ENCODE results near the gene PRH2. TPM values are rescaled to one million over a fixed set of nuclear protein-coding genes. Genes with fewer than 3 reads are reported as not detected.

The PRH2 gene
- total RNA-seq, 2 experiments from 2014 or later = not detected

DNA sequence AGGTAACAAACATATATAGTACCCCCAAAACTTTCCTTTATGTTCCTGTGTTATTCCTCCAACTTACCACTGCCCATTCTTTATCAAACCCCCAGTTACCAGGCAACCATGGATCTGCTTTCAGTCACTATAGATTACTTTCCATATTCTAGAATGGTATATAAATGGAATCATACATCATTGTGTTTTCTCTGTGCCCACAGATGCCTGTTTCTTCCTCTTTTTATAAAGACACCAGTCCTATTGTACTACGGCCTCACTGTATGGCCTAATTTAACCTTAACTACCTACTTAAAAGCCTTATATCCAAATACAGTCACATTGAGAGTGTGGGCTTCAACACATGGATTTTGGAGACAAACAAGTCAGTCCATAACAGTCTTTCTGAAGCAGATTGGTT, 7.5 kb downstream of the PRH2 start:
- Mint-ChIP-seq H3K4me1 (ENCODE audit: low read depth) (peaks cover under 1% of the 10 kb centered on the region), H3K9me3 (ENCODE audit: insufficient read depth) (no peaks in the 10 kb centered on the region), H3K36me3 (ENCODE audit: low read depth) (no peaks in the 10 kb centered on the region), H3K4me3 (no peak overlapping the region), H3K27me3 (ENCODE audit: low read depth) (no peaks in the 10 kb centered on the region), H3K27ac (no peak overlapping the region)
- DNase-seq = no peak
- POLR2A ChIA-PET = no interaction called here
- CTCF ChIA-PET = no interaction called here
- no peak for ATAC-seq

DNA sequence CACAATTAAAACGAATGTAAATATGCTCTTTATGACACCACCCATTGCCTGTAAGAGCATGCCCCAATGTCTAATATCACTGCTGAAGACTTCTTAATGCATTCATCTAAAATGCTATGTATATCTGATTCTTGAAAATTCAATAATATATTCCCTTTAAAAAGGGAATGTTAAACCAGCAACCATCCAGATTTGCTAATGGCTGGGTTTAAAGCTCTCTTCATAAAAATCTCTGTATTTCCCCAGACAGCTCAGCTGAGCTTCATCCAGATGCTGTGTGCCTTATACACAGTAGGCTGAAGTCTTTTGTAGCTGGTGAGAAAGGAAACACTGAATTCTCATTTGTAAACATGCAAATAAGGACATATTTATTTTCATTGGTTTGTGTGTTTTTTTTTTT, 10.1 kb downstream of the PRH2 start, which contains the start of gene TAS2R14:
TSS of gene TAS2R14 (minus strand) at position 101 of the 400 bp plus-strand sequence. CDS start at position 45, 56 bp downstream.
- no peak within 1 kb of the TSS for H3K27ac Mint-ChIP-seq
- peaks cover 14% of the 10 kb centered on the region for H3K4me1 Mint-ChIP-seq (ENCODE audit: low read depth)
- CTCF ChIA-PET = no interaction called here
- POLR2A ChIA-PET = no interaction called here
- ATAC-seq = no peak
- no peaks in the 10 kb centered on the region for H3K36me3 Mint-ChIP-seq (ENCODE audit: low read depth)
- H3K27me3 Mint-ChIP-seq (ENCODE audit: low read depth) = no peaks in the 10 kb centered on the region
- DNase-seq = no peak
- H3K9me3 Mint-ChIP-seq (ENCODE audit: insufficient read depth) = no peaks in the 10 kb centered on the region
- no peak within 1 kb of the TSS for H3K4me3 Mint-ChIP-seq

DNA sequence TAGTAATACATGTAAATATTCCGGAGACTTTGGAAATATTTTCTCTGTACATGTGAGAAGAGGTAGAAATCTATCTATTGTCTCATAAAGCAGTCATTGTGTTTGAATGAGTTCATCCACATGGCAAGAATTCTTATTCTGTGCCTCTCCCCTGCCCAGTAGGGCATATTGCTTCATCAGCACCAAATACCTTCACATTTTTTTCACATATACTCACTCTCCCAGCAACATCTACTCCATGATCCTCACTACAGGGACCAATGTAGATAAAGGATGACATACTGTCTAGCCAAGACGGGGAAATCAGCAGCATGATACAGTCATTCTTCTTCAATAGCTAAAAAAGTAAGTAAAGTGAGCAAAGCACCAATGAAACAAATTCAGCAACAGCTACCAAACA, 11.4 kb downstream of the PRH2 start:
- ATAC-seq (no peak), DNase-seq (no peak)
- no peaks in the 10 kb centered on the region for H3K27me3 Mint-ChIP-seq (ENCODE audit: low read depth)
- peaks cover 14% of the 10 kb centered on the region for H3K4me1 Mint-ChIP-seq (ENCODE audit: low read depth)
- no peak overlapping the region for H3K4me3 Mint-ChIP-seq
- no peak overlapping the region for H3K27ac Mint-ChIP-seq
- peaks cover 4% of the 10 kb centered on the region for H3K36me3 Mint-ChIP-seq (ENCODE audit: low read depth)
- ChIA-PET POLR2A (no interaction called here), CTCF (no interaction called here)
- H3K9me3 Mint-ChIP-seq (ENCODE audit: insufficient read depth) = no peaks in the 10 kb centered on the region

DNA sequence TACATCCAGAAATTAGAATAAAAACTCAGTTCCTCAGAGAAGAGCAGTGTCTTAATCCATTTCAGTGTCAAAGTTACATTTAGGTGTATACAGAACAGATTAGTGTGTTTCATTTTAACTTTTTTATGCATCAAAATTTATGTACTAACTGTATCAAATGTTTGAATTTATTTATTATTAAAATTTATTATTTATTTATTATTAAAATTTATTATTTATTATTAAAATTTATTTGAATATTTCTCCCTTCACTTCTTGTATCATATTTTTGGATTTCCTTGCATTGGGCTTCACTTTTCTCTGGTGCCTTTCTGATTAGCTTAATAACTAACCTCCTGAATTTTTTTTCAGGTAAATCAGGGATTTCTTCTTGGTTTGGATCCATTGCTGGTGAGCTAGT, 12.3 kb downstream of the PRH2 start:
- ChIA-PET CTCF (no interaction called here), POLR2A (interaction anchor here (1.1 kb wide), 1 partner anchor 218 kb away, joined by 3 read pairs; no protein-coding TSS in a partner anchor)
- no peak overlapping the region for H3K4me3 Mint-ChIP-seq
- peaks cover 2% of the 10 kb centered on the region for H3K9me3 Mint-ChIP-seq (ENCODE audit: insufficient read depth)
- ATAC-seq = no peak
- DNase-seq = no peak
- peaks cover 14% of the 10 kb centered on the region for H3K4me1 Mint-ChIP-seq (ENCODE audit: low read depth)
- peaks cover 5% of the 10 kb centered on the region for H3K36me3 Mint-ChIP-seq (ENCODE audit: low read depth)
- no peak overlapping the region for H3K27ac Mint-ChIP-seq
- no peaks in the 10 kb centered on the region for H3K27me3 Mint-ChIP-seq (ENCODE audit: low read depth)

DNA sequence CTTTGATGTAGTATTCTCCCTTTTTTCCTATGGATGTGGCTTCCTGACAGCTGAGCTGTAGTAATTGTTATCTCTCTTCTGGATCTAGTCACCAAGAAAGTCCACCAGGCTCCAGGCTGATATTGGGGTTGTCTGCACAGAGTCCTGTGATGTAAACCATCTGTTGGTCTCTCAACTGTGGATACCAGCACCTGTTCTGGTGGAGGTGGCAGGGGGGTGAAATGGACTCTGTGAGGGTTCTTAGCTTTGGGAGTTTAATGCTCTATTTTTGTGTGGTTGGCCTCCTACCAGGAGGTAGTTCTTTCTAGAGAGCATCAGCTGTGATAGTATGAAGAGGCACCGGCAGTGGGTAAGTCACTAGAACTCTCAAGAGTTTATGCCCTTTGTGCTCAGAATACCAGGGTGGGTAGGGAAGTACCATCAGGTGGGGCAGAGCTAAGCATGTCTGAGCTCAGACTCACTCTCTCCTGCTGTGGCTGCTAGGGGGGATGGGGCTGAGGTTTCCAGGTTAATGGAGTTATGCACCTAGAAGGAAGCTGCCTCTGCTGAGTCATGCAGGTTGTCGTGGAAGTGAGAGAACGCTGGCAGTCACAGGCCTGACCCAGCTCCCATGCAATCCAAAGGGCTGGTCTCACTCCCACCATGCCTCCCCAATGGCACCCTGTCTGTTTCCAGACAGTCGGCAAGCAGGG, 13.0 kb downstream of the PRH2 start:
- peaks cover 14% of the 10 kb centered on the region for H3K4me1 Mint-ChIP-seq (ENCODE audit: low read depth)
- no peaks in the 10 kb centered on the region for H3K27me3 Mint-ChIP-seq (ENCODE audit: low read depth)
- ChIA-PET POLR2A (interaction anchor here (1.1 kb wide), 1 partner anchor 218 kb away, joined by 3 read pairs; no protein-coding TSS in a partner anchor), CTCF (no interaction called here)
- H3K36me3 Mint-ChIP-seq (ENCODE audit: low read depth) = peaks cover 7% of the 10 kb centered on the region
- H3K4me3 Mint-ChIP-seq = no peak overlapping the region
- ATAC-seq (peak; percentile 42), DNase-seq (peak; percentile 22)
- H3K9me3 Mint-ChIP-seq (ENCODE audit: insufficient read depth) = peaks cover 9% of the 10 kb centered on the region
- H3K27ac Mint-ChIP-seq = no peak overlapping the region

DNA sequence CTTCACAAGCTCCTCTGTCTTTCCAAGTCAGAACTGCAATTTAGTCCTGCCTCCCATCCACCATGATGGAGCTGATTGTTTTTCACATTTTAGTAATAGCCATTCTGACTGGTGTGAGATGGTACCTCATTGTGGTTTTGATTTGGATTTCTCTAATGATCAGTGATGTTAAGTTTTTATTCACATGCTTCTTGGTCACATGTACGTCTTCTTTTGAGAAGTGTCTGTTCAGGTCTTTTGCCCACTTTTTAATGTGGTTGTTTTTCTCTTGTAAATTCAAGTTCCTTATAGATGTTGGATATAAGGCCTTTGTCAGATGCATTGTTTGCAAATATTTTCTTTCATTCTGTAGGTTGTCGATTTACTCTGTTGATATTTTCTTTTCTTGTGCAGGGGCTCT, 14.1 kb downstream of the PRH2 start:
- POLR2A ChIA-PET = no interaction called here
- CTCF ChIA-PET = interaction anchor here (0.6 kb wide), 1 partner anchor 181 kb away, joined by 4 read pairs; no protein-coding TSS in a partner anchor
- peaks cover 14% of the 10 kb centered on the region for H3K4me1 Mint-ChIP-seq (ENCODE audit: low read depth)
- H3K9me3 Mint-ChIP-seq (ENCODE audit: insufficient read depth) = peaks cover 19% of the 10 kb centered on the region
- ATAC-seq (no peak), DNase-seq (no peak)
- no peaks in the 10 kb centered on the region for H3K27me3 Mint-ChIP-seq (ENCODE audit: low read depth)
- peaks cover 11% of the 10 kb centered on the region for H3K36me3 Mint-ChIP-seq (ENCODE audit: low read depth)
- no peak overlapping the region for H3K27ac Mint-ChIP-seq
- H3K4me3 Mint-ChIP-seq = no peak overlapping the region

DNA sequence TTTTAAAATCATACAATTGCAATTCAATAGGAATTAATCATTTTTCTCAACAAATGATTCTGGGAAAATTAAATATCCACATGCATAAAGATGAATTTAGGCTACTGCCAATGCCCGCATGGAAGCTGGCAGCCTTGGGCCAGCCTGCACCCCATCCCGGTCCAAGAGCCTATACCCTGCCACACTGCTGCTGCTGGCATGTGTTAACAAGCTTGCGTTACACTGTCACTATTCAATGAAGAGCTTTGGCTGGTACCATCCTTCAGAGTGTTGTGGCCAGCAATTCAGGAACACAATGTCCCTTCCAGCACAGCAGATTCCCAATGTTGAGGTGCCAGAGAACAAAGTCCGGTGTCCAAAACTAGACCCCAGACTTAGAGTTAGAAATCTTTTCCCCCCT, 23.6 kb downstream of the PRH2 start:
- Mint-ChIP-seq H3K9me3 (ENCODE audit: insufficient read depth) (peaks cover 40% of the 10 kb centered on the region), H3K27me3 (ENCODE audit: low read depth) (no peaks in the 10 kb centered on the region), H3K27ac (no peak overlapping the region), H3K36me3 (ENCODE audit: low read depth) (peaks cover 41% of the 10 kb centered on the region), H3K4me3 (no peak overlapping the region), H3K4me1 (ENCODE audit: low read depth) (peaks cover 20% of the 10 kb centered on the region)
- ATAC-seq (no peak), DNase-seq (no peak)
- POLR2A ChIA-PET = no interaction called here
- CTCF ChIA-PET = no interaction called here

DNA sequence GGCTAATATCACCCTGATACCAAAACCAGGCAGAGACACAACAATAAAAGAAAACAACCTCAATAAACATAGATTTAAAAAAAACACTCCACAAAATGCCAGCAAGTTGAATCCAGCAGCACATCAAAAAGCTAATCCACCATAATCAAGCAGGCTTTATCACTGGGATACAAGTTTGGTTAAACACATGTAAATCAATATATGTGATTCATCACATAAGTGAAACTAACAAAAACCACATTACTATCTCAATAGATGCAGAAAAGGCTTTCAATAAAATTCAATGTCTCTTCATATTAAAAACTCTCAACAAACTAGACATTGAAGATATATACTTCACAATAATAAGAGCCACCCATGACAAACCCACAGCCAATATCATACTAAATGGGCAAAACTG, 27.0 kb downstream of the PRH2 start:
- H3K27me3 Mint-ChIP-seq (ENCODE audit: low read depth) = no peaks in the 10 kb centered on the region
- H3K9me3 Mint-ChIP-seq (ENCODE audit: insufficient read depth) = peaks cover 25% of the 10 kb centered on the region
- CTCF ChIA-PET = no interaction called here
- POLR2A ChIA-PET = no interaction called here
- no peak overlapping the region for H3K4me3 Mint-ChIP-seq
- DNase-seq (no peak), ATAC-seq (no peak)
- H3K4me1 Mint-ChIP-seq (ENCODE audit: low read depth) = peaks cover 33% of the 10 kb centered on the region
- no peak overlapping the region for H3K27ac Mint-ChIP-seq
- peaks cover 27% of the 10 kb centered on the region for H3K36me3 Mint-ChIP-seq (ENCODE audit: low read depth)

DNA sequence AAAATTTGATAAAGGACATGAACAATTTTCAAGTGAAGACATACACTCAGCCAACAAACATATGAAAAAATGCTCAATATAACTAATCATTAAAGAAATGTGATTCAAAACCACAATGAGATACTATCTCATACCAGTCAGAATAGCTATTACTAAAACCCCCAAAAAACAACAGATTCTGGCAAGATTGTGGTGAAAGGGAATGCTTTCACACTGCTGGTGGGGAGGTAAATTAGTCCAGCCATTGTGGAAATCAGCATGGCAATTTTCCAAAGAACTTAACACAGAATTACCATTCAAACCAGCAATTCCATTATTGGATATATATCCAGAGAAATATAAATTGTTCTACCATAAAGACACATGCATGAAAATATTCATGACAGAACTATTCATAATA, 28.7 kb downstream of the PRH2 start:
- no peak overlapping the region for H3K27ac Mint-ChIP-seq

DNA sequence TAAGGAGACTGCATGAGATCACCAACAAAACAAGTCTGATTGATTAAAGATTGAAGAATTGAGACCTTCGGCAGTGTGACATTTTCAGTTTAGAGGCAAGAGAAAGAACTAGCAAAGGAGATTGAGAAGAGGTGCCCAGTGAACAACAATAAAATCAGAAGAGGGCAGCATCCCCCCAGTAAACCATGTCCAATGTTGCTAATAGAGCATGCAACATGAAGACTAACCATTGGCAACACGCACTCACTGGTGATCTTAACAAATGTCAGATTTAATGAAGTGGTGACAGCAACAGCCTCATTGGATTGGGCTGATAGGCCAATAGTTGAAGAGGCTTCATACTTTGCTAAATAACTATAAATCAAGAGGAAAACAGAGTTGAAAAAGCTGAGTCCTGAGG, 30.8 kb downstream of the PRH2 start:
- CTCF ChIA-PET = interaction anchor here (0.7 kb wide), 1 partner anchor 111 kb away, joined by 3 read pairs; the partner anchor contains the start of gene PRR4
- ATAC-seq (no peak), DNase-seq (peak; percentile 23)
- H3K36me3 Mint-ChIP-seq (ENCODE audit: low read depth) = peaks cover 22% of the 10 kb centered on the region
- no peak overlapping the region for H3K27ac Mint-ChIP-seq
- peaks cover 12% of the 10 kb centered on the region for H3K9me3 Mint-ChIP-seq (ENCODE audit: insufficient read depth)
- H3K4me3 Mint-ChIP-seq = no peak overlapping the region
- no peaks in the 10 kb centered on the region for H3K27me3 Mint-ChIP-seq (ENCODE audit: low read depth)
- peaks cover 29% of the 10 kb centered on the region for H3K4me1 Mint-ChIP-seq (ENCODE audit: low read depth)
- POLR2A ChIA-PET = no interaction called here

More for the DNA sequence above, 28.7 kb downstream of the PRH2 start:
- H3K27me3 Mint-ChIP-seq (ENCODE audit: low read depth) = no peaks in the 10 kb centered on the region
- DNase-seq (no peak), ATAC-seq (no peak)
- CTCF ChIA-PET = no interaction called here
- no peak overlapping the region for H3K4me3 Mint-ChIP-seq
- peaks cover 24% of the 10 kb centered on the region for H3K9me3 Mint-ChIP-seq (ENCODE audit: insufficient read depth)
- H3K4me1 Mint-ChIP-seq (ENCODE audit: low read depth) = peaks cover 35% of the 10 kb centered on the region
- POLR2A ChIA-PET = no interaction called here
- H3K36me3 Mint-ChIP-seq (ENCODE audit: low read depth) = peaks cover 24% of the 10 kb centered on the region

DNA sequence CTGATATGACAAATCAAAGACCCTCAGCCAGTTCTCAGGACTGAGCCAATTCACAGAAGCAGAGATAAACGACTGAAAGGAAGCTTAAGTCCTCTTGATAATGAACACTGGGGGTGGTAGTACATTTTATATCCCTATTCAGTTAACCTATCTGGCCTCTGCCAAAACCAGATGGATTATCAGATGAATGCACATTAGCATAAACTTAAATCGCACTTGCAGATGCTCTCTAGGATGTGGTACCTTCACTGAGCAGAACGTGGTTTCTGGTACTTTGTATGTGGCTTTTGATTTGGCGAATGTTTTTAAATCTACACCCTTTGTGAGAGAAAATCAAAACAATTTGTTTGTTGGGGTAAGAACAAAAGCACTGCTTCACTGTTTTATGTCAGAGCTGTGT, 31.2 kb downstream of the PRH2 start:
- DNase-seq (peak; percentile 37), ATAC-seq (peak; percentile 51)
- no peak overlapping the region for H3K27ac Mint-ChIP-seq
- H3K36me3 Mint-ChIP-seq (ENCODE audit: low read depth) = peaks cover 19% of the 10 kb centered on the region
- CTCF ChIA-PET = interaction anchor here (0.7 kb wide), 1 partner anchor 111 kb away, joined by 3 read pairs; the partner anchor contains the start of gene PRR4
- peaks cover 29% of the 10 kb centered on the region for H3K4me1 Mint-ChIP-seq (ENCODE audit: low read depth)
- POLR2A ChIA-PET = interaction anchor here (1.0 kb wide), 1 partner anchor 211 kb away, joined by 3 read pairs; the partner anchor contains the start of gene SMIM10L1
- no peaks in the 10 kb centered on the region for H3K27me3 Mint-ChIP-seq (ENCODE audit: low read depth)
- H3K9me3 Mint-ChIP-seq (ENCODE audit: insufficient read depth) = peaks cover 9% of the 10 kb centered on the region
- H3K4me3 Mint-ChIP-seq = no peak overlapping the region

DNA sequence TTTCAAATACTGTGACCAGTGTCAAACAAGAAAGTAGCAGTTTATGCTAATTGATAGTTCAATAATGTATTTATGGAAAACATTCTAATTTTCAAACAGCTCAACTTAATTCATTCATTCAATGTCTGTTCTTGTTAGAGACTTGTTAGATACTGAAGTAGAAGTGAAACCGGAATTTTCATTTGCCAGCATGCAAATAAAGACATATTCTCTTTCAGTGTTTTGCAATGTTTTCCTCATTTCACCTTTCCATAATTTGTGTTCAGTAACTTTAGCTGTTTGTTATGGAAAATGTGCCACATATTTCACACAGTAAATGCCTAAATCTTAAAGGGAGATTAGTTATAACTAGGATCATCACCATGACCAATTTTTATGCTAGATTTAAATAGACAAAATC, 36.4 kb downstream of the PRH2 start:
- DNase-seq (no peak), ATAC-seq (no peak)
- peaks cover 8% of the 10 kb centered on the region for H3K4me1 Mint-ChIP-seq (ENCODE audit: low read depth)
- no peak overlapping the region for H3K4me3 Mint-ChIP-seq
- ChIA-PET CTCF (no interaction called here), POLR2A (no interaction called here)
- peaks cover 11% of the 10 kb centered on the region for H3K36me3 Mint-ChIP-seq (ENCODE audit: low read depth)
- H3K9me3 Mint-ChIP-seq (ENCODE audit: insufficient read depth) = no peaks in the 10 kb centered on the region
- H3K27ac Mint-ChIP-seq = no peak overlapping the region
- H3K27me3 Mint-ChIP-seq (ENCODE audit: low read depth) = no peaks in the 10 kb centered on the region

DNA sequence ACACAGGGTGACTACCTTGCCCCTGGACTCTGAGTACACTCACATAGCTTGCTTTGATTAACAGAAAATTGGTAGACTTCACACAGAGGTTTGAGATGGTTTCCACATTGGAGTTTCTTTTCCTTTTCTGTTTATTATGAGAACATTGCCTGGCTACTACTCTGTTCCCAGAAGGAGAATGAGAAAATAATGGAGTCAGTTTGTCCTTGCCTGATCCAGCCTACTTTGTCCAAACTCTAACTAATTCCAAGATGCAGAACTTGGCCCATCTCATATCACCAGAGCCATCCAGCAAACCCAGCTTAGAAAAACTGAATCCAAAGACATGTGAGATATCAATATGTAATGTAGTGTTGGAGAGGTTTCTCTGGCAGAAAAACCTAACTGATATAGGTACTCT, 37.3 kb downstream of the PRH2 start:
- DNase-seq (no peak), ATAC-seq (no peak)
- ChIA-PET CTCF (no interaction called here), POLR2A (no interaction called here)
- H3K9me3 Mint-ChIP-seq (ENCODE audit: insufficient read depth) = no peaks in the 10 kb centered on the region
- H3K4me1 Mint-ChIP-seq (ENCODE audit: low read depth) = peaks cover 1% of the 10 kb centered on the region
- peaks cover 11% of the 10 kb centered on the region for H3K36me3 Mint-ChIP-seq (ENCODE audit: low read depth)
- no peaks in the 10 kb centered on the region for H3K27me3 Mint-ChIP-seq (ENCODE audit: low read depth)
- no peak overlapping the region for H3K4me3 Mint-ChIP-seq
- H3K27ac Mint-ChIP-seq = no peak overlapping the region

Data from activated CD8-positive, alpha-beta T cell treated with anti-CD3 and anti-CD28 coated beads, Interleukin-2, amount 10 ng/mL, durations not matched to agents 7 days and 5 days (primary cell).